A549 (cell line): ENCODE results near the gene RANBP3.

ENCODE experiments used
- CBX2 ChIP-seq: fragments of 200-600 bp; sonication (generic); IDR thresholded peaks from 2 replicates; pipeline ENCODE4 v1.6.1; 2016; ENCODE audit warnings: low read depth, mild to moderate bottlenecking, borderline replicate concordance
- KDM1A ChIP-seq: fragments of 200-600 bp; sonication (generic); IDR thresholded peaks from 2 replicates; pipeline ENCODE4 v1.6.1; 2016; ENCODE audit warnings: low read depth, mild to moderate bottlenecking
- RAD21 ChIP-seq, 2 experiments: fragments of >200 bp in 1 of 2; sonication (Bioruptor Twin) in 1 of 2; formaldehyde crosslinking in 1 of 2; IDR thresholded peaks in 1 of 2; conservative IDR thresholded peaks in 1 of 2; 2 replicates in 1 of 2; 3 replicates in 1 of 2; pipeline ENCODE4 v1.6.1; 2012 to 2018; ENCODE audit warnings: inconsistent platforms in 1 of 2
- REST ChIP-seq: fragments of 200-600 bp; sonication (generic); IDR thresholded peaks from 2 replicates; pipeline ENCODE4 v1.6.1; 2016; ENCODE audit warnings: antibody characterized with exemption, mild to moderate bottlenecking, moderate library complexity
- TF ChIP-seq, protein P1 (sequence below): fragments of >200 bp; sonication (Bioruptor Twin); formaldehyde crosslinking; IDR thresholded peaks from 3 replicates; pipeline ENCODE4 v1.5.1; 2016
- TF ChIP-seq, protein P2 (sequence below): fragments of >200 bp; sonication (Bioruptor Twin); formaldehyde crosslinking; IDR thresholded peaks from 2 replicates; pipeline ENCODE4 v1.6.1; 2016

GRCh38 chr19:5960005-5961001 lies 17.6 kb downstream of the RANBP3 start:
- TF ChIP-seq KDM1A (no peak), CBX2 (no peak), REST (no peak), RAD21 (conservative IDR thresholded peaks at IDR 0.05 in 1 of 2, IDR thresholded peaks at IDR 0.05 in 1 of 2) (no peak)
- TF ChIP-seq, protein P1, sequence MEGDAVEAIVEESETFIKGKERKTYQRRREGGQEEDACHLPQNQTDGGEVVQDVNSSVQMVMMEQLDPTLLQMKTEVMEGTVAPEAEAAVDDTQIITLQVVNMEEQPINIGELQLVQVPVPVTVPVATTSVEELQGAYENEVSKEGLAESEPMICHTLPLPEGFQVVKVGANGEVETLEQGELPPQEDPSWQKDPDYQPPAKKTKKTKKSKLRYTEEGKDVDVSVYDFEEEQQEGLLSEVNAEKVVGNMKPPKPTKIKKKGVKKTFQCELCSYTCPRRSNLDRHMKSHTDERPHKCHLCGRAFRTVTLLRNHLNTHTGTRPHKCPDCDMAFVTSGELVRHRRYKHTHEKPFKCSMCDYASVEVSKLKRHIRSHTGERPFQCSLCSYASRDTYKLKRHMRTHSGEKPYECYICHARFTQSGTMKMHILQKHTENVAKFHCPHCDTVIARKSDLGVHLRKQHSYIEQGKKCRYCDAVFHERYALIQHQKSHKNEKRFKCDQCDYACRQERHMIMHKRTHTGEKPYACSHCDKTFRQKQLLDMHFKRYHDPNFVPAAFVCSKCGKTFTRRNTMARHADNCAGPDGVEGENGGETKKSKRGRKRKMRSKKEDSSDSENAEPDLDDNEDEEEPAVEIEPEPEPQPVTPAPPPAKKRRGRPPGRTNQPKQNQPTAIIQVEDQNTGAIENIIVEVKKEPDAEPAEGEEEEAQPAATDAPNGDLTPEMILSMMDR, result no peak
- TF ChIP-seq, protein P2, sequence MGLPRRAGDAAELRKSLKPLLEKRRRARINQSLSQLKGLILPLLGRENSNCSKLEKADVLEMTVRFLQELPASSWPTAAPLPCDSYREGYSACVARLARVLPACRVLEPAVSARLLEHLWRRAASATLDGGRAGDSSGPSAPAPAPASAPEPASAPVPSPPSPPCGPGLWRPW, result no peak
